Activated naive CD4-positive, alpha-beta T cell treated with anti-CD3 and anti-CD28 coated beads, Interleukin-2, amount 50 U/mL, for 24 hours (primary cell): Measurements from ENCODE around the gene LRFN5.

Experiments used
- H3K27ac Mint-ChIP-seq: one replicate; pipeline ENCODE4 v1.8.0; 2021; ENCODE audit warnings: mild to moderate bottlenecking, mixed read lengths
- H3K27me3 Mint-ChIP-seq: one replicate; pipeline ENCODE4 v1.8.0; 2021; ENCODE audit warnings: mixed read lengths
- H3K36me3 Mint-ChIP-seq: one replicate; pipeline ENCODE4 v1.8.0; 2021; ENCODE audit warnings: mixed read lengths
- H3K4me1 Mint-ChIP-seq: one replicate; pipeline ENCODE4 v1.8.0; 2021; ENCODE audit warnings: mixed read lengths
- H3K4me3 Mint-ChIP-seq: one replicate; pipeline ENCODE4 v1.8.0; 2021; ENCODE audit warnings: mild to moderate bottlenecking, mixed read lengths
- H3K9me3 Mint-ChIP-seq: one replicate; pipeline ENCODE4 v1.8.0; 2021; ENCODE audit warnings: mixed read lengths

Gene LRFN5

DNA sequence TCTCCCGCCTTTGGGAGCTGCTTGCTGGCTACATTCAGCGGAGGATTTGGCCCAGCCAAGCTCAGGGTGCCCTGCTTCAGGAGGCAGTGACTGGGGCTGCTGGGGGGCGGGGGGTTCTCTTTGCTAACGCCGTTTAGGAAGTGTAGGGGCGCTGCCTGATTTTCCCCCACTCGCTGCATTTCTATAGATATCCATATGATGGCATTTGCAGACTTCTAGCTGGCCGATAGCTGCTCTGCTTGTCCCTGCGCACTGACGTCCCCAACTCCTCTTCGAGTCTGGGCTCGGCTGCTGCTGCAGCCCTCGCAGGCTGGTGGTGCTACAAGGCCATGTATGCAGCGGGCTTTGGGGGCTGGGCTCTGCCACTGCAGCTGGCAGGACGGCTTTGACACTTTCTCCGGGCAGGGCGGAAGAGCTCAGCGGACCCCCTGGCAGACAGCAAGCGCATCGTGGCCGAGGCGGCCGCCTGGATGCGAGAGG, 3.1 kb downstream of the LRFN5 start:
- Mint-ChIP-seq H3K9me3 (no peaks in the 10 kb centered on the region), H3K4me3 (no peak overlapping the region), H3K4me1 (peaks cover 50% of the 10 kb centered on the region), H3K36me3 (no peaks in the 10 kb centered on the region), H3K27ac (no peak overlapping the region), H3K27me3 (peaks cover 54% of the 10 kb centered on the region)

DNA sequence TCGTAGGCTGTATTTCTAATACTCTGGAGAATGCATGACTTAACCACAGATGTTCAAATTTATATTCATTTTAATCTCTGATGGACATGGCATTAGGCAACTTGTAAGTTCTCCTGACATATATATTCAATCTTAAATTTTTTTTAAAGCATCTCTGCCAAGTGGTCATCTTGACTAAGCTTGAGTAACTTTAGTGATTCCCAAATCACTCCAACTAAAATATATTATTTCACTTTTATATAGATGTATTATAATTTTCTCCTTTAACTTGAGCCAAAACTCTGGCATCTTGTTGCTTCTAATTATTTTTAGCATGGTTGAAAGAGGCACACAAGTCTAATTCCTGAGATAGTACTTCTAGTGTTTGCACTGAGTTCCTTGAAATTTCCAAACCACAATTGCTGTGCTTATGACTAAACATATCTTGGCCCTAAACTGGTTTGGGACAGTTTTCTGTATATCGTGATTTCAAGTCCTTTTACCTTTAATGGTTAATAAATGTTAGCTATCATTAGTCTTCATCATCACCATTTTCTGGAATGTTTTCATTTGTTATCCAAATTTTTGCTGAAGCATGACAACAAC, 8.4 kb downstream of the LRFN5 start:
- Mint-ChIP-seq H3K27me3 (peaks cover 23% of the 10 kb centered on the region), H3K36me3 (no peaks in the 10 kb centered on the region), H3K4me1 (peaks cover 3% of the 10 kb centered on the region), H3K4me3 (no peak overlapping the region), H3K9me3 (no peaks in the 10 kb centered on the region), H3K27ac (no peak overlapping the region)

DNA sequence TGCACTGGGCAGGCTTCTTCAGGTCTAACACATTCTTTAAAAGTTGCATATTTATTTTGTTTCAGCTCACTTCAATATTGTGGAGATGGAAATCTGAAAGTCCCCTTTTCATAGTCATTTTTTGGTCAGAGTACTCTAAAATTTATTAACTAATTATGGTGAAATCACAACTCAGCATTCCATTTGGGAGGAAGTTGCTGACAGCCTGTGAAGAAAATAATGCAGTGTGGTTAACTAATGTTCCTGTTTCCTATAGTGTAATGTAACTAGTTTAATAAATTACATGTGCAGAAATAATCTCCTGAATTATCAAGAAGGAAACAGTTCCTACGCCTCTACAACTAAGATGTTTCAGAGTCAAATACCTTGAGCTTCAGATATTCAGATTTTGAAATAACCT, 17.1 kb downstream of the LRFN5 start:
- H3K27ac Mint-ChIP-seq, result no peak overlapping the region
- no peaks in the 10 kb centered on the region for H3K9me3 Mint-ChIP-seq
- H3K36me3 Mint-ChIP-seq, result no peaks in the 10 kb centered on the region
- no peaks in the 10 kb centered on the region for H3K4me1 Mint-ChIP-seq
- no peak overlapping the region for H3K4me3 Mint-ChIP-seq
- H3K27me3 Mint-ChIP-seq, result peaks cover 5% of the 10 kb centered on the region

DNA sequence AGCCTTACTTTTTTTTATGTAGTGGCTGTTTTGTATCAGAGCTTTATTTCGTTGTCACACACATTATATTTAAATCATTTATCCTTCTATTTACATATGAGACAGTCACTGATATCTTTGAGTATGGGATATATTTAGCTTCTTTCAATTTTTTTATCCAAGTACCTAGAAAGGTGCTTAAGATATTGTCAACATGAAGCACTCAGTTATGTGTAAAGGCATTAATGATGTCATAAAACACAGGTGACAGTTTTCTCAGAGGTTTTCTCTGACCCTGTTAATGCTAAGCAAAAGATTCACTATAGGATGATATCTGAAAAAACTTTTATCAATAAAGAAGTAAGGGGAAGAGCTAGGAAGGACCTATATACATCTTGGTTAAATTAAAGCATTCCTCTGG, 23.2 kb downstream of the LRFN5 start:
- Mint-ChIP-seq H3K4me1 (no peaks in the 10 kb centered on the region), H3K27ac (no peak overlapping the region), H3K27me3 (peaks cover 9% of the 10 kb centered on the region), H3K36me3 (no peaks in the 10 kb centered on the region), H3K9me3 (no peaks in the 10 kb centered on the region), H3K4me3 (no peak overlapping the region)

DNA sequence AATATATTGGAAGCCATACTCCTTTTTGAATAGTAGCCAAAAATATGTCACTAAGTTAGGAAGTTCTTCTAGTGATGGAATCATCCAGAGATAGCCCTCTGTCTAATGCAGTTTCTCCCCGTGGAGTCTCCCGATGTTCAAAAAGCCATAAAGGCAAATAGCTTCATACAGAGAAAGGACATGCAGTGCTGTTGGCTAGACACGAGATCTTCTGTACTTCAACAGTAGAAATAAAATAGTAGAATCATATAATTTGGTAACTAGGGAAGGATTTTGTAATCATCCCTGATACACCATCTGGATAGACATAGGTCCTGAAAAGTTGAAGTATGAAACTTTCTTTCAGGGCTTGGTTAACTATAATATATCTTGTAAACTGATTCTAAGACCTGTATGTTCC, 27.6 kb downstream of the LRFN5 start:
- Mint-ChIP-seq H3K4me1 (no peaks in the 10 kb centered on the region), H3K4me3 (no peak overlapping the region), H3K9me3 (no peaks in the 10 kb centered on the region), H3K27me3 (peaks cover 5% of the 10 kb centered on the region), H3K27ac (no peak overlapping the region), H3K36me3 (no peaks in the 10 kb centered on the region)

DNA sequence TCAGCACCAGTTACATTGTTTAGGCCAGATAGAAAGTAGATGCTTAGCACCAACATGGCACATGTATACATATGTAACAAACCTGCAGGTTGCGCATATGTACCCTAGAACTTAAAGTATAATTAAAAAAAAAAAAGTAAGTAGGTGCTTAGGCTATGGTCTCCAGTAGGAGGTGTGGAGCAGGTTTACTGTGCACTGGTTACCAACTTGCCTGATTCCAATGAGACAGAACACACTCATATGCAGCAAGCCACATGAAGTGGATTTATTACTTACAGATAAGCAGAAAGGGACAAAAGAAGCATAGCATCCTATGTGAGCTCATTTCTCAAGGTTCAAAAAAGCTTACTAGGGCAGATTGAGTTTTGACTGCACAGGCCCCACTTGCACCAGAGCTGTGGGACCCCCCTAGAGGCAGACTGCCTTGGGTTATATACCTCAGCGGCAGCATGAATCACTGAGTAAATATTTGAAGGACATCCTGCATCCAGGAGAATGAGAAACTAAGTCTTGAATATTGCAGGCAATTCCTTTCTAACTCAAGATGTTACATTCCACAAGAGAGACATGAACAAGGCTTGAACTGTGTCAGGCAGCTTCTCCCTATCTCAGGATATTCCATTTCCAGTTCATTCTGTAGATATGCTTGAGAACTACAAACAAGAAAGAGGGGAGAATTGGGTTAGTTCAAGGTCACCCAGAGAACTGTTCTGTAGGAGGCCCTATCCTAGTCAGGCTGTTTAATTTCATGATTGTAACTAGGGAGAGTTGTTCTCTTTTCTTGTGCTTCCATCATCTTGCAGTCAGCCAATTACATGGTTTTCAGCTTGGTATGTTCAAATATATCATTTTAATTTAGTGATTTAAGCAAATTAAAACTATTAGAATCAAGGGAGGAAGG, 30.1 kb downstream of the LRFN5 start:
- Mint-ChIP-seq H3K36me3 (no peaks in the 10 kb centered on the region), H3K9me3 (no peaks in the 10 kb centered on the region), H3K27me3 (peaks cover 1% of the 10 kb centered on the region), H3K4me1 (no peaks in the 10 kb centered on the region), H3K4me3 (no peak overlapping the region), H3K27ac (no peak overlapping the region)

DNA sequence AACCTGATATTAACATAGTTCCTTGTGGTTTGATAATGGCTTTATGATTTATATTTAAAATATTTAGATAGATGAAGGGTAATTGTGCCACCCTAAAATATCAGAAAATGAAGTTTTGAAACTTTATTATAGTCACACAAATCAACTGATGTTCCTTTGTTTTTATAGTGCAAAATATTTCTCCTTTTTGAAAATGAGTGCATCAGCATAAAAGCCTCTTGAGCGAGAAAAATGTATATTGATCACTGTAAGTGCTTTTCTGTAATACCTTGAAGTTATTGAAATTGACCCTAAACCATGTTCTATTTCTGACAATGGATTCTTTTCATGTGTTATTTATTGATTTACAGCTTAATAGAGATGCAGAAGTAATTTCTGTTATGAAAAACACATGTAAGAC, 35.0 kb downstream of the LRFN5 start:
- Mint-ChIP-seq H3K9me3 (no peaks in the 10 kb centered on the region), H3K4me3 (no peak overlapping the region), H3K27ac (no peak overlapping the region), H3K27me3 (peaks cover 1% of the 10 kb centered on the region), H3K4me1 (no peaks in the 10 kb centered on the region), H3K36me3 (no peaks in the 10 kb centered on the region)

DNA sequence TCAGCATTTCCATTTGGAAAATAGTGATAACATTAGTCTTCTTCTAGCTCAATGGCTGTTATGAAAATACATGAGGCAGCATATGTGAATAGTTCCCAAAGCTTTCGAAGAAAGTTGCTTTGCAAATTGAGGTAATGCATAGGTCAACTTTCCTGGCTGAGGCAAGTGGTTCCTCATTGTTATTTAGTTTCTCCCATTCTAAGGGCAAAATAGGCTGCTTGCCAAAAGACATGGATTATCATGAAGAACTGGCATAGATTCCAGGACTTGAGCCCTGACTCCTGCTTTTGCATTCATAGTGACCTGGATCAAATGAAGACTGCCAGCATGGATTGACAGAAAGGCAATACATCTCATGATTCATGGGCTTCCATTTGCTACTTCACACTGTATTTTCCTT, 35.7 kb downstream of the LRFN5 start:
- Mint-ChIP-seq H3K27ac (no peak overlapping the region), H3K4me3 (no peak overlapping the region), H3K27me3 (peaks cover 1% of the 10 kb centered on the region), H3K9me3 (no peaks in the 10 kb centered on the region), H3K4me1 (no peaks in the 10 kb centered on the region), H3K36me3 (no peaks in the 10 kb centered on the region)

DNA sequence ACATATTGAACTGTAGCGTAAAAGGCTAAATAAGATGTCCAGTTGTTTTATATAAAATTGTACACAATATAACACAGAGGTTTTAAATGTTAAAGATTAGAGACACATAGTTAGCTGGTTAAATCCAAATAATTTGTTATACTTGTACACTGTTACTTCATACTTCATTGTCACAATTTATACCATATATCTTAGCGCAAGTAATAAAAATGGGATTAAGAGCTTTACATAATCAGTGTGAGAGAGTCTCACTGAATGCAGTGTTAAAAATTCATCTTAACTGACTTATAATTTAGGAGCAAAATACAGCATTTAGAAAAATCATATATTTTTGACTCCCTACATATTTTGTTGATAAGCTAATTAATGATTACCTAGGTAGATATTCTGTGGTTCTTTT, 36.1 kb downstream of the LRFN5 start:
- Mint-ChIP-seq H3K27me3 (peaks cover 1% of the 10 kb centered on the region), H3K9me3 (no peaks in the 10 kb centered on the region), H3K4me3 (no peak overlapping the region), H3K36me3 (no peaks in the 10 kb centered on the region), H3K27ac (no peak overlapping the region), H3K4me1 (no peaks in the 10 kb centered on the region)

DNA sequence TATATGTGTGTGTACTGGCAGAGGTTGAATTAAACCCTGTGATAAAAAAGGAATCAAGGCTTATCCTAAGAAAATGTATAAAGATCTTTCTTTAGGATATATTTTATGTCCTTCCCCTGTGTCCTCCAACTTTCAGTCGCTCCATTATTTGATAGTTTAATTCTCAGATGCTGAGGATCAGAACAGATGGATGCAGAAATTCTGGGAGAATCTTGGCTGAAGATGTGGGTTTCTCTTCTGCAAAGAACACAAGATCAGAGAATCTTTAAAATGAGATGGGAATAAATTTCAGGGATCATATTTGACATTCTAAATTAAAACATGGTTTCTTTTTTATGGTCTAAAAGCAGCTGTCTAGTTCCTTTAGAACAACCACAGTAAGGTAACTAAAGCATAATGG, 37.9 kb downstream of the LRFN5 start:
- Mint-ChIP-seq H3K4me3 (no peak overlapping the region), H3K27me3 (peaks cover 1% of the 10 kb centered on the region), H3K9me3 (no peaks in the 10 kb centered on the region)

DNA sequence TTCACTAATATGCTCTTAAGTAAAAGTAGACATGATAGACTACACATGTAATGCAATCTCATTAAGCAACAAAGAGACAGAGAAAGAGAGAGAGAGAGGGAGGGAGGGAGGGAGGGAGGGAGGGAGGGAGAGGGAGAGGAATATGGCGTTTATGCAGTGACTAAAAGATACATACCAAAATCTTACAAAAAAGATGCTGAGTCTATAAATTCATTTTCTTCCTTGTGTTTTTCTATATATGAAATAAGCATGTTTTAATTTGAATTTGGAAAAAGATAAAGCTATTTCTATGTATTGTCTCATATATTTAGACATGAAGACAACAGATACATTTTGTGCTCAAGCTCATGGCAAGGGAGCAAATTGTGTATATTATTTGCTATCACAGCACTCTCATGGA, 44.1 kb downstream of the LRFN5 start:
- no peaks in the 10 kb centered on the region for H3K4me1 Mint-ChIP-seq
- no peaks in the 10 kb centered on the region for H3K9me3 Mint-ChIP-seq
- H3K27ac Mint-ChIP-seq, result no peak overlapping the region
- H3K4me3 Mint-ChIP-seq, result no peak overlapping the region
- no peaks in the 10 kb centered on the region for H3K27me3 Mint-ChIP-seq
- H3K36me3 Mint-ChIP-seq, result no peaks in the 10 kb centered on the region

More for the DNA sequence above, 37.9 kb downstream of the LRFN5 start:
- Mint-ChIP-seq H3K36me3 (no peaks in the 10 kb centered on the region), H3K27ac (no peak overlapping the region), H3K4me1 (no peaks in the 10 kb centered on the region)

DNA sequence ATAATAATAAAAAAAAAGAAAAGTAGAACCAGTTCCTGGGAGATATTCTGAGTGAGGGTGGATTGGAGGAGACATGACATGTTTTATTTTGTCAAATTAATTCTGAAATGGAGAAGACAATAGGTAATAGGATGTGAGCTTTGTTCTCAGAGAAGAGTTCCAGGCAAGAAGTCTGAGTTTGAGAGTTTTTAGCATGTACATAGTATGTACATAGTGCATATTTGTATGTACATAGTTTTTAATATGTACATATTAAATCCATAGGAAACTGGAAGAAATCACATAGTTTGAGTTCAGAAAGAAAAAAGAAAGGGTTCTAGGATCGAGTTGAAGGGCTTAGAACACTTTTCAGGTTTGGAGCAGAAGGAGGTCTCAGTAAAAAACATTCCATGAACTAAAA, 47.5 kb downstream of the LRFN5 start:
- Mint-ChIP-seq H3K4me1 (no peaks in the 10 kb centered on the region), H3K36me3 (no peaks in the 10 kb centered on the region), H3K4me3 (no peak overlapping the region), H3K27ac (no peak overlapping the region), H3K27me3 (no peaks in the 10 kb centered on the region), H3K9me3 (no peaks in the 10 kb centered on the region)

DNA sequence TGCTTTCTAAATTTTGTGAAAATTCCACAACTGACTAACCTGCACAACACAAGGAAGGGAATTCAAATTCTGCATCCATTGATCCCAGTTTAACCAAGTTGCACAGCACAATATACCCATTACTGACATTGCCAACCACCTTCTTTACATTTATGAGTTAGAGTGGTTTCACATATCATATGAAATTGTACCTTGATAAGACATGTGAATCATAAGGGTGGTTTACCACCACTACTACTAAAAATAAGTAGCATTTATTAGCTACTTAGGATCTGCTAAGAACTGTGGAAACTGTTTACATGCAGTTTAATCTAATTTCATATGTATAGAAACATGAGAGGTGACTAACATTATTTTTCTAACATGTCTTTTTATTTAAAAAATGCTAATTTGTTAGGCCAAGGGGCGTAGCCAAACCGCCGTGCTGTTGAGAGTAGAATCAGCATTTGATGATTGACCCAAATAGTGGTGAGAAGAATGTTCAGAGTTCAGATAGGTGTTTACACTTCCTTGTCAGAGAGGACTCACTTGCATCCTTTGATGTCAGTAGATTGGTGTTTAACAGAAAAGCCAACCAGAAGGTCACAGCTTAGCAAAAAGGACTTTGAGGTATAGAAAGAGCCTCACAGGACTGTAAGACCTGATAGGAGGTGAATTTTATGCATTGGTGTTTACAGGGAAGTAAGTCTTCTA, 56.2 kb downstream of the LRFN5 start:
- H3K27me3 Mint-ChIP-seq, result no peaks in the 10 kb centered on the region
- H3K36me3 Mint-ChIP-seq, result no peaks in the 10 kb centered on the region
- no peak overlapping the region for H3K27ac Mint-ChIP-seq
- no peaks in the 10 kb centered on the region for H3K9me3 Mint-ChIP-seq
- H3K4me3 Mint-ChIP-seq, result no peak overlapping the region
- no peaks in the 10 kb centered on the region for H3K4me1 Mint-ChIP-seq

DNA sequence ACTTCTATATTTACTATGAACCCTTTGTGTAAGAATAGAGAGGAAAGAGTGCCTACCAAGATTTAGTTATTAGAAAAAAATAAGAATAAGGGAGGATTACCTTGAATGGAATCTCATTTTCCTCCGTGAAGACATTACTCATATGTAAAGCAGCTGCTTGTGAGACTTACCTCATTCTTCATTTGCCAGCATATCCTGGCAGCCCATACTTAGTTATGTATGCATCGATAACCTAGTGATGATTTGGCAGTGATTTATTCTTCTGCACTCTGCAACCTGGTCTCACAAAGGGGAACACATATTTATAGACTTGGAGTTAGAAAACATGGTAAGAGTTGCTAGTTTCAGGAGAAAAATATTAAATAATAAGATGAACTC, 56.8 kb downstream of the LRFN5 start:
- Mint-ChIP-seq H3K4me1 (no peaks in the 10 kb centered on the region), H3K27me3 (no peaks in the 10 kb centered on the region), H3K9me3 (no peaks in the 10 kb centered on the region), H3K4me3 (no peak overlapping the region), H3K36me3 (no peaks in the 10 kb centered on the region), H3K27ac (no peak overlapping the region)

DNA sequence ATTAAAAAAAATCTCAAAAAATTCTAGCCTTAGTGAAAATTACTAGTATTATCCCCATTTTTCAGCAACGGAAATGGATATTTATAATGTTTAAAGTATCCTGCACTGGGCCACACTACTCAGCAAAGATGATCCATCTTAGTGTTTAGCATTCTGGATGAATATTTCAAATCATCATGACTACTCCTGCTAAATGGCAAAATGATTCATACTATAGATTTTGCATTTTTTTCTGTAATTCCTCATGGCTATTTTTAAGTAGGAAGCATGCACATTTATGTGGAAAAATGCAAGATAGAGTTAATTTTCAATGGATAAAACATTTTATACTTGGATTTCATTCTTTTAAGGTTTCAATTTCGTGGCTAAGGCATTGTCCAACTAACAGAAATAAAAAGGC, 59.6 kb downstream of the LRFN5 start:
- H3K27me3 Mint-ChIP-seq, result no peaks in the 10 kb centered on the region
- no peaks in the 10 kb centered on the region for H3K4me1 Mint-ChIP-seq
- no peaks in the 10 kb centered on the region for H3K9me3 Mint-ChIP-seq

DNA sequence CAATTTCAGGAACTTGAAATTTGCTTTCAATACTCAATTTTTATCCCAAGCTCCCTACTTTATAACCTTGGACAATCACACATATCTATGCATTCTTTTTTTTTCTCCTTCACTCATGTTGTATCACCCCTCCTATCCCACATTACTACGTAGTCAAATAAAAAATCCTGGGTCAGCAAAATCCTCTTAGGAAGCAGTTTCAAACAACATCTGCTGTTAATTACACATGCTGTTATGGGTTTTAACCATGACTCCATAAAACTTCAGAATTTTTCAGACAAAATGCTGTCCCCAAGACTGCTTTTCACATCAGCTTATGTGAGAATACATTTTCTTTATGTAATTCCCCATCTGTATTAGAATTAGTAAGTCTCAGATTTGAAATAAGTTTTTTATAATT, 61.7 kb downstream of the LRFN5 start:
- H3K27ac Mint-ChIP-seq, result no peak overlapping the region
- no peak overlapping the region for H3K4me3 Mint-ChIP-seq
- no peaks in the 10 kb centered on the region for H3K36me3 Mint-ChIP-seq
- no peaks in the 10 kb centered on the region for H3K9me3 Mint-ChIP-seq
- no peaks in the 10 kb centered on the region for H3K4me1 Mint-ChIP-seq
- H3K27me3 Mint-ChIP-seq, result no peaks in the 10 kb centered on the region

More for the DNA sequence above, 59.6 kb downstream of the LRFN5 start:
- H3K27ac Mint-ChIP-seq, result no peak overlapping the region
- no peaks in the 10 kb centered on the region for H3K36me3 Mint-ChIP-seq
- H3K4me3 Mint-ChIP-seq, result no peak overlapping the region
